Breast epithelium (tissue), 3 donors: ENCODE measurements around the gene SLC2A13.

ENCODE experiments used
- POLR2A ChIP-seq: fragments of 450-650 bp; IDR thresholded peaks from one replicate; pipeline ENCODE4 v1.6.1; 2016; ENCODE audit warnings: antibody characterized with exemption, mild to moderate bottlenecking, moderate library complexity
- POLR2AphosphoS5 ChIP-seq, 3 donors: sonication (generic); formaldehyde crosslinking; IDR thresholded peaks; one replicate each; pipeline ENCODE4 v1.6.1; 2017; ENCODE audit warnings: antibody characterized with exemption in 3 of 3
- TF ChIP-seq, protein P1 (sequence below), 3 donors: fragments of 450-650 bp; IDR thresholded peaks; one replicate each; pipeline ENCODE4 v1.5.1; 2016 to 2017; ENCODE audit warnings: antibody characterized with exemption in 3 of 3, mild to moderate bottlenecking in 3 of 3, moderate library complexity in 3 of 3

GRCh38 chr12:39905152-39905551 is 200.7 kb downstream of the SLC2A13 start:
- TF ChIP-seq POLR2A (no peak), POLR2AphosphoS5 (IDR thresholded peaks at IDR 0.05) (no peak)
- TF ChIP-seq, protein P1, sequence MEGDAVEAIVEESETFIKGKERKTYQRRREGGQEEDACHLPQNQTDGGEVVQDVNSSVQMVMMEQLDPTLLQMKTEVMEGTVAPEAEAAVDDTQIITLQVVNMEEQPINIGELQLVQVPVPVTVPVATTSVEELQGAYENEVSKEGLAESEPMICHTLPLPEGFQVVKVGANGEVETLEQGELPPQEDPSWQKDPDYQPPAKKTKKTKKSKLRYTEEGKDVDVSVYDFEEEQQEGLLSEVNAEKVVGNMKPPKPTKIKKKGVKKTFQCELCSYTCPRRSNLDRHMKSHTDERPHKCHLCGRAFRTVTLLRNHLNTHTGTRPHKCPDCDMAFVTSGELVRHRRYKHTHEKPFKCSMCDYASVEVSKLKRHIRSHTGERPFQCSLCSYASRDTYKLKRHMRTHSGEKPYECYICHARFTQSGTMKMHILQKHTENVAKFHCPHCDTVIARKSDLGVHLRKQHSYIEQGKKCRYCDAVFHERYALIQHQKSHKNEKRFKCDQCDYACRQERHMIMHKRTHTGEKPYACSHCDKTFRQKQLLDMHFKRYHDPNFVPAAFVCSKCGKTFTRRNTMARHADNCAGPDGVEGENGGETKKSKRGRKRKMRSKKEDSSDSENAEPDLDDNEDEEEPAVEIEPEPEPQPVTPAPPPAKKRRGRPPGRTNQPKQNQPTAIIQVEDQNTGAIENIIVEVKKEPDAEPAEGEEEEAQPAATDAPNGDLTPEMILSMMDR (IDR thresholded peaks at IDR 0.05): no peak
